ENCODE results near the gene CXXC1. TPM values are rescaled to one million over a fixed set of nuclear protein-coding genes. Genes with fewer than 3 reads are reported as not detected.

The CXXC1 gene
- total and polyA plus RNA-seq, 2 of the 13 experiments (the other 11 are each of a cell fraction or from before 2014, with no cell fraction given), result 32.9 to 39.0 TPM

GRCh38 chr18:50287441-50288347 is at the start of gene CXXC1 (continued):
- 0 out of 2 replicates have a peak, but pooled peaks have one; percentile 17 for TF ChIP-seq MTA1 (CRISPR knock-in tag; IDR thresholded peaks at IDR 0.05; ENCODE audit: borderline replicate concordance)
- no peak for TF ChIP-seq CHCHD3 (CRISPR knock-in tag; IDR thresholded peaks at IDR 0.05)
- TF ChIP-seq PHF8 (CRISPR knock-in tag; IDR thresholded peaks at IDR 0.05), result peak; percentile 81
- TF ChIP-seq, protein P1, sequence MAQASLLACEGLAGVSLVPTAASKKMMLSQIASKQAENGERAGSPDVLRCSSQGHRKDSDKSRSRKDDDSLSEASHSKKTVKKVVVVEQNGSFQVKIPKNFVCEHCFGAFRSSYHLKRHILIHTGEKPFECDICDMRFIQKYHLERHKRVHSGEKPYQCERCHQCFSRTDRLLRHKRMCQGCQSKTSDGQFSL (CRISPR knock-in tag; IDR thresholded peaks at IDR 0.05), result no peak
- no peak for TF ChIP-seq ADNP (CRISPR knock-in tag; IDR thresholded peaks at IDR 0.05)
- peak; percentile 84 for TF ChIP-seq ZFP82 (CRISPR knock-in tag; IDR thresholded peaks at IDR 0.05; ENCODE audit: borderline replicate concordance)
- TF ChIP-seq, protein P2, sequence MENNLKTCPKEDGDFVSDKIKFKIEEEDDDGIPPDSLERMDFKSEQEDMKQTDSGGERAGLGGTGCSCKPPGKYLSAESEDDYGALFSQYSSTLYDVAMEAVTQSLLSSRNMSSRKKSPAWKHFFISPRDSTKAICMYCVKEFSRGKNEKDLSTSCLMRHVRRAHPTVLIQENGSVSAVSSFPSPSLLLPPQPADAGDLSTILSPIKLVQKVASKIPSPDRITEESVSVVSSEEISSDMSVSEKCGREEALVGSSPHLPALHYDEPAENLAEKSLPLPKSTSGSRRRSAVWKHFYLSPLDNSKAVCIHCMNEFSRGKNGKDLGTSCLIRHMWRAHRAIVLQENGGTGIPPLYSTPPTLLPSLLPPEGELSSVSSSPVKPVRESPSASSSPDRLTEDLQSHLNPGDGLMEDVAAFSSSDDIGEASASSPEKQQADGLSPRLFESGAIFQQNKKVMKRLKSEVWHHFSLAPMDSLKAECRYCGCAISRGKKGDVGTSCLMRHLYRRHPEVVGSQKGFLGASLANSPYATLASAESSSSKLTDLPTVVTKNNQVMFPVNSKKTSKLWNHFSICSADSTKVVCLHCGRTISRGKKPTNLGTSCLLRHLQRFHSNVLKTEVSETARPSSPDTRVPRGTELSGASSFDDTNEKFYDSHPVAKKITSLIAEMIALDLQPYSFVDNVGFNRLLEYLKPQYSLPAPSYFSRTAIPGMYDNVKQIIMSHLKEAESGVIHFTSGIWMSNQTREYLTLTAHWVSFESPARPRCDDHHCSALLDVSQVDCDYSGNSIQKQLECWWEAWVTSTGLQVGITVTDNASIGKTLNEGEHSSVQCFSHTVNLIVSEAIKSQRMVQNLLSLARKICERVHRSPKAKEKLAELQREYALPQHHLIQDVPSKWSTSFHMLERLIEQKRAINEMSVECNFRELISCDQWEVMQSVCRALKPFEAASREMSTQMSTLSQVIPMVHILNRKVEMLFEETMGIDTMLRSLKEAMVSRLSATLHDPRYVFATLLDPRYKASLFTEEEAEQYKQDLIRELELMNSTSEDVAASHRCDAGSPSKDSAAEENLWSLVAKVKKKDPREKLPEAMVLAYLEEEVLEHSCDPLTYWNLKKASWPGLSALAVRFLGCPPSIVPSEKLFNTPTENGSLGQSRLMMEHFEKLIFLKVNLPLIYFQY (CRISPR knock-in tag; IDR thresholded peaks at IDR 0.05; ENCODE audit: borderline replicate concordance), result peak; percentile 30; the same call in 1 of the 2 replicates
- TF ChIP-seq DPF2 (CRISPR knock-in tag; IDR thresholded peaks at IDR 0.05; ENCODE audit: borderline replicate concordance, low read depth), result no peak
- TF ChIP-seq EHMT2 (IDR thresholded peaks at IDR 0.05; ENCODE audit: borderline replicate concordance, low read depth, low read length), result peak; percentile 45; the same call in 1 of the 2 replicates
- TF ChIP-seq CCDC6 (CRISPR knock-in tag; IDR thresholded peaks at IDR 0.05), result no peak
- no peak for TF ChIP-seq SNAPC2 (CRISPR knock-in tag; IDR thresholded peaks at IDR 0.05)
- TF ChIP-seq SIN3A (IDR thresholded peaks at IDR 0.05; ENCODE audit: borderline replicate concordance, low read depth, low read length), result peak; percentile 47; the same call in 1 of the 2 replicates
- TF ChIP-seq FOXJ3 (CRISPR knock-in tag; IDR thresholded peaks at IDR 0.05; ENCODE audit: borderline replicate concordance), result no peak
- TF ChIP-seq RXRB (CRISPR knock-in tag; IDR thresholded peaks at IDR 0.05; ENCODE audit: borderline replicate concordance), result peak; percentile 39; the same call in 1 of the 2 replicates
- TF ChIP-seq RAD21 (CRISPR knock-in tag; IDR thresholded peaks at IDR 0.05), result peak; percentile 29; the same call in 1 of the 2 replicates
- no peak for TF ChIP-seq ZUFSP (CRISPR knock-in tag; IDR thresholded peaks at IDR 0.05; ENCODE audit: borderline replicate concordance)
- no peak for TF ChIP-seq ZNF790 (CRISPR knock-in tag; IDR thresholded peaks at IDR 0.05; ENCODE audit: borderline replicate concordance)
- TF ChIP-seq NR2F1 (CRISPR knock-in tag; IDR thresholded peaks at IDR 0.05), result no peak
- no peak for TF ChIP-seq WIZ (CRISPR knock-in tag; IDR thresholded peaks at IDR 0.05)
- TF ChIP-seq ZNF569 (CRISPR knock-in tag; IDR thresholded peaks at IDR 0.05; ENCODE audit: borderline replicate concordance), result no peak
- TF ChIP-seq PHF21A (CRISPR knock-in tag; IDR thresholded peaks at IDR 0.05), result 0 out of 2 replicates have a peak, but pooled peaks have one; percentile 48
- TF ChIP-seq MYC (CRISPR knock-in tag; IDR thresholded peaks at IDR 0.05; ENCODE audit: borderline replicate concordance), result peak; percentile 70
- no peak; the same call in 1 of the 2 replicates for TF ChIP-seq TSC22D2 (CRISPR knock-in tag; IDR thresholded peaks at IDR 0.05; ENCODE audit: borderline replicate concordance)
